Gastrocnemius medialis (tissue), 4 donors: Measurements from ENCODE around the gene SMARCD1. TPM values are rescaled to one million over a fixed set of nuclear protein-coding genes. Genes with fewer than 3 reads are reported as not detected.

Experiments used
- ATAC-seq, 2 donors: fragments of 150-250 bp; one replicate each; pipeline ENCODE4 v1.9.1; 2016
- DNase-seq, 2 donors: peaks; one replicate each; pipeline ENCODE4 v3.0.0-alpha.2; 2019
- H3K27ac ChIP-seq, 4 donors: fragments of 200-600 bp; sonication (generic); 1 replicate in 1 of 4; 2 replicates in 3 of 4; pipeline ENCODE4 v1.5.1; 2016 to 2018; ENCODE audit warnings: mild to moderate bottlenecking in 2 of 4, moderate library complexity in 1 of 4
- H3K27me3 ChIP-seq, 3 donors: fragments of 200-600 bp; sonication (generic) in 2 of 3; 1 replicate in 1 of 3; 2 replicates in 2 of 3; pipeline versions ENCODE4 v1.5.1 to v1.6.0; 2016 to 2019; ENCODE audit warnings: mild to moderate bottlenecking in 1 of 3, moderate library complexity in 1 of 3
- H3K36me3 ChIP-seq, 2 donors: fragments of 200-600 bp; sonication (generic) in 1 of 2; one replicate each; pipeline ENCODE4 v1.5.1; 2017 to 2018
- H3K4me1 ChIP-seq, 2 donors: fragments of 200-600 bp; sonication (generic) in 1 of 2; one replicate each; pipeline ENCODE4 v1.5.1; 2016 to 2017; ENCODE audit warnings: mild to moderate bottlenecking in 2 of 2
- H3K4me3 ChIP-seq, 4 donors: fragments of 200-600 bp; sonication (generic) in 3 of 4; 1 replicate in 1 of 4; 2 replicates in 3 of 4; pipeline ENCODE4 v1.5.1; 2016 to 2019; ENCODE audit warnings: mild to moderate bottlenecking in 2 of 4
- H3K9me3 ChIP-seq, 3 donors: fragments of 200-600 bp; sonication (generic) in 2 of 3; 1 replicate in 1 of 3; 2 replicates in 2 of 3; pipeline ENCODE4 v1.5.1; 2016 to 2019
- CTCF ChIP-seq, 5 experiments: fragments of 450-650 bp in 3 of 5; fragments of 200-600 bp in 2 of 5; sonication (generic) in 2 of 5; IDR thresholded peaks in 4 of 5; conservative IDR thresholded peaks in 1 of 5; 1 replicate in 4 of 5; 2 replicates in 1 of 5; pipeline ENCODE4 v1.5.1; 2016 to 2019; ENCODE audit warnings: antibody characterized with exemption in 5 of 5, mild to moderate bottlenecking in 3 of 5, moderate library complexity in 3 of 5
- POLR2A ChIP-seq, 2 donors: fragments of 450-650 bp; IDR thresholded peaks; one replicate each; pipeline ENCODE4 v1.6.1; 2017; ENCODE audit warnings: antibody characterized with exemption in 2 of 2, mild to moderate bottlenecking in 2 of 2, moderate library complexity in 2 of 2
- in situ Hi-C, 4 donors: fragments of 200-750 bp; cut with MboI; loops; one replicate each; pipeline versions ENCODE4 v1.15.0 to v1.8.0; 2017; ENCODE audit warnings: low sequenced_read_pairs in 4 of 4
- intact Hi-C: fragments of 100-400 bp; cut with DNase I; formaldehyde crosslinking; loops from one replicate; pipeline ENCODE4 v1.15.1; 2023; ENCODE audit warnings: low total_unique reads
- total RNA-seq, 4 donors: library from RNA; depleted of rRNA; stranded (reverse); fragments of >200 nt; gene quantifications; one replicate each; pipeline versions ENCODE4 v1.1.0 to v1.2.3, GENCODE V29; 2016

The SMARCD1 gene
- total RNA-seq, 4 donors from 2014 or later, result 16.9 to 27.3 (median 20.1) TPM

DNA sequence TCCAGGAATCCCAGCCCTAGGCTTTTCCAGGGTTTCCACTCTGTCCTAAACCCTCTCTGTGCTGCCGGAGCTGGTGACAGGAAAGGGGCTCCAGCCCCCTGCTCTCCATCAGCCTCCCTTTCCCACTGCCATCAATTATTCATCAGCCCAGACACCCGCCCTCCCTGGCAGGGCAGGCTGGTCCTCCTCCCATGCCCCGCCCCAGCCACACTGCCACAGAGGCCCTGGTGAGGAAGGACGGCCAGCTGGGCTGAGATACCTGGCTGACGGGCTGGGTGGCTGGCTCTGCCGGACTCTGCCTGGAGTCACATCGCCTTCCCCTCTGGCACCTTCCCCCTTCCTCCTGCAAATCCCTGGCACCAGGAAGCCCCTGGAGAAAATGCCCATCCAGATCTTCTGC is 11.9 kb upstream of the SMARCD1 start:
- no peaks in the 10 kb centered on the region for H3K27me3 ChIP-seq
- no peaks in the 10 kb centered on the region for H3K9me3 ChIP-seq
- no peak for ATAC-seq
- no peaks in the 10 kb centered on the region for H3K36me3 ChIP-seq
- in situ Hi-C loops, result loop anchor here in 3 of 4 donors (5.0 to 10.0 kb wide), 3 partner anchors 102 to 242 kb away; no protein-coding TSS in a partner anchor
- no peak overlapping the region for H3K4me3 ChIP-seq
- no peak for DNase-seq
- no peak overlapping the region for H3K27ac ChIP-seq
- peaks cover 0 to 3% of the 10 kb centered on the region in 2 donors for H3K4me1 ChIP-seq
- TF ChIP-seq POLR2A (IDR thresholded peaks at IDR 0.05) (no peak), CTCF (IDR thresholded peaks at IDR 0.05 in 4 of 5, conservative IDR thresholded peaks at IDR 0.05 in 1 of 5) (no peak)
- intact Hi-C loops, result no loop called here

DNA sequence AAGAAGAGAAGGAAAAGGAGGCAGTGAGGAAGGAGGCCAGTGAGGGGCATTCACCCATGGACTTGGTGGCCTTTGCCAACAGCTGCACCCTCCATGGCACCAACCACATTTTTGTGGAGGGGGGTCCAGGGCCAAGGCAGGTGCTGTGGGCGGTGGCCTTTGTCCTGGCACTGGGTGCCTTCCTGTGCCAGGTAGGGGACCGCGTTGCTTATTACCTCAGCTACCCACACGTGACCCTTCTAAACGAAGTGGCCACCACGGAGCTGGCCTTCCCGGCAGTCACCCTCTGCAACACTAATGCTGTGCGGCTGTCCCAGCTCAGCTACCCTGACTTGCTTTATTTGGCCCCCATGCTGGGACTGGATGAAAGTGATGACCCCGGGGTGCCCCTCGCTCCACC is 11.4 kb upstream of the SMARCD1 start:
- TF ChIP-seq POLR2A (IDR thresholded peaks at IDR 0.05) (no peak), CTCF (IDR thresholded peaks at IDR 0.05 in 4 of 5, conservative IDR thresholded peaks at IDR 0.05 in 1 of 5) (no peak)
- ATAC-seq (no peak), DNase-seq (no peak)
- in situ Hi-C loops, result loop anchor here in 3 of 4 donors (5.0 to 10.0 kb wide), 3 partner anchors 101 to 241 kb away; no protein-coding TSS in a partner anchor
- no peaks in the 10 kb centered on the region for H3K36me3 ChIP-seq
- no peaks in the 10 kb centered on the region for H3K9me3 ChIP-seq
- H3K4me3 ChIP-seq, result no peak overlapping the region
- H3K27ac ChIP-seq, result no peak overlapping the region
- H3K4me1 ChIP-seq, result peaks cover 0 to 3% of the 10 kb centered on the region in 2 donors
- intact Hi-C loops, result no loop called here
- H3K27me3 ChIP-seq, result no peaks in the 10 kb centered on the region

DNA sequence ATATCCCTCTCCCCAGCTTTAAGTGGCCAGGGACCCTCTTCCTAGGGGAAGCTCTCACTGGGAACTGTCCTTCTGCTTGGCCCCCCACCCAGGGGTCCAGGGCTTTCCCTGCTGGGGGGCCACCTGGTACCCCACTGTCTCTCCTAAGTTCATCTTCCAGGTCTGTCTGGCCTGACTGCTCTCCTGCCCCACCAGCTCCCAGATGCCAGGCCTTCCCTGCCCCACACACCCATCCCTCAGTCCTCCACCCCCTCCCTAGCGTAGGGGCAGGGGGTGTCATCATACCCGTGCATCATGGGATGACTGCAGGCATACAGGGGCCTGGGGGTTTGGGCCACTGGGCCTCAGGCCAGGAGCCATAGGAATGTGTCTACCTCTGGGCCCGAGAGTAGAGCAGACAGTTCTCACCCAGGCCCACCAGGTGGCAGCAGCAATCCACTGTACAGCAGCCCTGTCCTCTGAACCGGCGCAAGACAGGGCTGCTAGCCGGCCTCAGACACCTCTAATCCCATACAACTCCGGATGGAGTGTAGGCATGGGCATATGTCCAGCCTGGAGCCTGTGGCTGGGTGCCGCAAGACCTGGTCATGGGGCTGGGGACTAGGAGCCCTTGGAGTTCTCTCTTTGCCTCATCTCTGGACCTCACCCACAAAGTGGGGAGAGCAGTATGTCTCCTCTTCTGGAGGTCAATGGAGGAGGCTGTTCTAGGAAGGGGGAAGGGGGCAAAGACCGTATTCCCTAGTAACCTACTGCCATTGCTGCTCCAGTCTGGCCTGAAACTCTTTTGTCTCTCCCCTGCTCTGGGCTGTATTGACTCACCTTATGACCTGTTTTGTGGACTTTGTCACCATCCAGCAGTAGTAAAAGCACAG is 10.0 kb upstream of the SMARCD1 start:
- Histone ChIP-seq H3K4me1 (peaks cover 0 to 3% of the 10 kb centered on the region in 2 donors), H3K27me3 (no peaks in the 10 kb centered on the region), H3K9me3 (no peaks in the 10 kb centered on the region), H3K36me3 (no peaks in the 10 kb centered on the region), H3K27ac (no peak overlapping the region), H3K4me3 (no peak overlapping the region)
- intact Hi-C loops (loop anchor here (1.0 kb wide), 1 partner anchor 100 kb away; no protein-coding TSS in a partner anchor), in situ Hi-C loops (loop anchor here (5.0 to 25.0 kb wide), 4 partner anchors 100 to 240 kb away; no protein-coding TSS in a partner anchor)
- TF ChIP-seq CTCF (IDR thresholded peaks at IDR 0.05 in 4 of 5, conservative IDR thresholded peaks at IDR 0.05 in 1 of 5), result peak; percentile 94 to 97 (median 95)
- no peak for TF ChIP-seq POLR2A (IDR thresholded peaks at IDR 0.05)
- DNase-seq (peak; percentile 62 to 77), ATAC-seq (peak; percentile 88 to 89)

- intact Hi-C loops, result loop anchor here (1.0 kb wide), 1 partner anchor 100 kb away; no protein-coding TSS in a partner anchor
- in situ Hi-C loops, result loop anchor here (10.0 to 25.0 kb wide), 3 partner anchors 99 to 239 kb away; no protein-coding TSS in a partner anchor
- ATAC-seq, result no peak
Measured at GRCh38 chr12:50075808-50076170, 9.4 kb upstream of the SMARCD1 start.

More at GRCh38 chr12:50075808-50076170, 9.4 kb upstream of the SMARCD1 start:
- Histone ChIP-seq H3K27ac (no peak overlapping the region), H3K4me3 (no peak overlapping the region), H3K9me3 (no peaks in the 10 kb centered on the region), H3K36me3 (no peaks in the 10 kb centered on the region), H3K27me3 (no peaks in the 10 kb centered on the region), H3K4me1 (peaks cover 0 to 3% of the 10 kb centered on the region in 2 donors)
- TF ChIP-seq POLR2A (IDR thresholded peaks at IDR 0.05), result no peak
- TF ChIP-seq CTCF (IDR thresholded peaks at IDR 0.05 in 4 of 5, conservative IDR thresholded peaks at IDR 0.05 in 1 of 5), result no peak
- DNase-seq, result no peak
